Measurements from ENCODE around the gene ZGPAT.

DNA sequence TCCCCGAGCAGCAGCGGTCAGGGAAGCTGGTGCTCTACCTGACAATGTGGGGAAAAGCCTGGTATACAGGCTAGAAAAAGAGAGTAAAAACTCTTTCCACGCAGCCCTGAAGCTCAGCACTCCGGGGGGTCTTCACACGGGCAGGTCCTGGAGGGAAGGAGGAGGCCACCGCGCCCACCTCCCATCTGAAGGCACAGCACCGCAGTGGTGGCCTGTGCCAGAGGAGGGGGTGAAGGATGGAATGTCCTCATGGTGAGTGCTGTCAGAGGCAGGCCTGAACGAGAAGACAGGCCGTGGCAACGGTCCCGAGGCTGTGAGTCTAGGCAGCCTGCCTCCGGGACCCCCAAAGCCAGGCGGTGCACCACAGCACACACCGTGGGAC lies 37.6 kb downstream of the ZGPAT start:
- TF ChIP-seq, protein P1, sequence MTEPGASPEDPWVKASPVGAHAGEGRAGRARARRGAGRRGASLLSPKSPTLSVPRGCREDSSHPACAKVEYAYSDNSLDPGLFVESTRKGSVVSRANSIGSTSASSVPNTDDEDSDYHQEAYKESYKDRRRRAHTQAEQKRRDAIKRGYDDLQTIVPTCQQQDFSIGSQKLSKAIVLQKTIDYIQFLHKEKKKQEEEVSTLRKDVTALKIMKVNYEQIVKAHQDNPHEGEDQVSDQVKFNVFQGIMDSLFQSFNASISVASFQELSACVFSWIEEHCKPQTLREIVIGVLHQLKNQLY (CRISPR knock-in tag; conservative IDR thresholded peaks at IDR 0.05) = no peak
- TF ChIP-seq ATF1 (CRISPR knock-in tag; IDR thresholded peaks at IDR 0.05) = no peak
- TF ChIP-seq ATF1 (tag; IDR thresholded peaks at IDR 0.05) = no peak
- no peak for TF ChIP-seq GTF2F1 (IDR thresholded peaks at IDR 0.05; ENCODE audit: low read depth, low read length)
- no peak for TF ChIP-seq ETV1 (tag; conservative IDR thresholded peaks at IDR 0.05; ENCODE audit: low read depth)
